NCI-H748 (cell line): ENCODE measurements around the gene MAP4K4.

Experiments used
- DNase-seq: peaks from one replicate; lab custom pipeline; 2025; ENCODE audit not compliant: unreplicated experiment; lab: John Stamatoyannopoulos, UW

Gene MAP4K4

GRCh38 chr2:101720732-101721131 is 23.2 kb downstream of the MAP4K4 start:
- no peak for DNase-seq

- DNase-seq: no peak
Observed at GRCh38 chr2:101722864-101723263, 25.4 kb downstream of the MAP4K4 start.

GRCh38 chr2:101723371-101724124 is 26.0 kb downstream of the MAP4K4 start:
- no peak for DNase-seq

- no peak for DNase-seq
Observed at GRCh38 chr2:101724125-101724474, 26.6 kb downstream of the MAP4K4 start.

GRCh38 chr2:101725038-101725437 is 27.5 kb downstream of the MAP4K4 start:
- no peak for DNase-seq

GRCh38 chr2:101725515-101726192 is 28.1 kb downstream of the MAP4K4 start:
- no peak for DNase-seq

- no peak for DNase-seq
Observed at GRCh38 chr2:101728865-101729264, 31.4 kb downstream of the MAP4K4 start.

- DNase-seq: no peak
Observed at GRCh38 chr2:101729521-101730190, 32.1 kb downstream of the MAP4K4 start.

GRCh38 chr2:101731221-101732054 is 33.9 kb downstream of the MAP4K4 start:
- DNase-seq: no peak

- DNase-seq: no peak
Observed at GRCh38 chr2:101732199-101732598, 34.7 kb downstream of the MAP4K4 start.

- DNase-seq: no peak
Observed at GRCh38 chr2:101732773-101733256, 35.3 kb downstream of the MAP4K4 start.

- DNase-seq: no peak
Observed at GRCh38 chr2:101733257-101733993, 35.9 kb downstream of the MAP4K4 start.

GRCh38 chr2:101734505-101735165 is 37.1 kb downstream of the MAP4K4 start:
- DNase-seq: no peak

- DNase-seq: no peak
Observed at GRCh38 chr2:101735166-101735533, 37.6 kb downstream of the MAP4K4 start.

- no peak for DNase-seq
Observed at GRCh38 chr2:101736233-101736632, 38.7 kb downstream of the MAP4K4 start.

GRCh38 chr2:101736861-101737291 is 39.4 kb downstream of the MAP4K4 start:
- DNase-seq: no peak

GRCh38 chr2:101737478-101738255 is 40.2 kb downstream of the MAP4K4 start:
- DNase-seq: no peak

- no peak for DNase-seq
Observed at GRCh38 chr2:101738649-101739048, 41.1 kb downstream of the MAP4K4 start.

- DNase-seq: peak; percentile 0
Observed at GRCh38 chr2:101740555-101740964, 43.1 kb downstream of the MAP4K4 start.
